K562 (cell line): ENCODE results near the gene DAPK1. TPM values are rescaled to one million over a fixed set of nuclear protein-coding genes. Genes with fewer than 3 reads are reported as not detected.

Experiments
- ATAC-seq: fragments of 200-7000 bp; cut with Tn5 transposase; 3 replicates; pipeline ENCODE4 v1.9.1; 2020; ENCODE audit warnings: moderate library complexity
- BruUV-seq: library from RNA; stranded (reverse); fragments of 400-500 nt; replicated peaks from 2 replicates; lab custom pipeline; 2021; lab: Mats Ljungman, UMichigan
- CTCF ChIA-PET: fragments of 300-600 bp; formaldehyde crosslinking; extraction: SDS; loops from one replicate; lab custom pipeline; 2021; ENCODE audit warnings: low intra/inter-chr PET ratio; lab: Yijun Ruan, JAX
- POLR2A ChIA-PET: fragments of 300-600, 350-650 bp; sonication (Branson Sonifier 250); formaldehyde crosslinking; extraction: SDS; loops from one replicate; lab custom pipeline; 2021; ENCODE audit warnings: antibody characterized with exemption, inconsistent platforms; lab: Yijun Ruan, JAX
- DNase-seq, 4 experiments: peaks; one replicate each; pipeline versions ENCODE4 v3.0.0 to v3.0.0-alpha.2; 2011 to 2018; ENCODE audit warnings: low spot score in 3 of 4, mixed read lengths in 3 of 4; ENCODE audit errors: extremely low read depth in 1 of 4
- FAIRE-seq: peaks from 2 replicates; lab custom pipeline; 2011; peaks lifted over from hg19 to GRCh38; lab: Jason Lieb, UNC
- H2AFZ ChIP-seq: 2 replicates; pipeline ENCODE4 v1.6.0; 2011; ENCODE audit warnings: low read depth, low read length, control low read depth, inconsistent platforms
- H3K27ac ChIP-seq: fragments of 200-600 bp; 3 replicates; pipeline ENCODE4 v1.8.0; 2011; ENCODE audit warnings: low read depth, mild to moderate bottlenecking, control low read depth, inconsistent platforms, low read length, moderate library complexity, mixed read lengths; ENCODE audit errors: extremely low read depth
- H3K27me3 ChIP-seq, 2 experiments: fragments of 300-600 bp in 1 of 2; 2 replicates in 1 of 2; 3 replicates in 1 of 2; pipeline versions ENCODE4 v1.6.0 to v1.8.0; 2011; ENCODE audit warnings: inconsistent platforms in 2 of 2, low read length in 2 of 2, mild to moderate bottlenecking in 1 of 2, mixed read lengths in 1 of 2, moderate library complexity in 1 of 2; ENCODE audit not compliant: control insufficient read depth in 2 of 2, insufficient read depth in 2 of 2
- H3K36me3 ChIP-seq: fragments of 300-600 bp; 3 replicates; pipeline ENCODE4 v1.8.0; 2011; ENCODE audit warnings: mild to moderate bottlenecking, low read length, inconsistent platforms; ENCODE audit not compliant: control insufficient read depth, insufficient read depth
- H3K4me1 ChIP-seq, 2 experiments: fragments of 200-600 bp in 1 of 2; replicated peaks in 1 of 2; 2 replicates in 1 of 2; 3 replicates in 1 of 2; pipeline versions ENCODE4 v1.5.1 to v1.8.0; 2011; ENCODE audit warnings: inconsistent platforms in 2 of 2, low read length in 2 of 2, mild to moderate bottlenecking in 1 of 2, mixed read lengths in 1 of 2, moderate library complexity in 1 of 2; ENCODE audit not compliant: control insufficient read depth in 2 of 2, insufficient read depth in 2 of 2
- H3K4me2 ChIP-seq: 2 replicates; pipeline ENCODE4 v1.6.1; 2011; ENCODE audit warnings: low read length, control low read depth, inconsistent platforms, mixed read lengths; ENCODE audit not compliant: insufficient read depth
- H3K4me3 ChIP-seq: fragments of 200-600 bp; sonication (generic), shearing (Covaris generic); 2 replicates; pipeline ENCODE4 v1.5.1; 2016; ENCODE audit warnings: control low read depth, inconsistent platforms
- H3K79me2 ChIP-seq: fragments of 200-600 bp; 3 replicates; pipeline ENCODE4 v1.8.0; 2011; ENCODE audit warnings: low read length, inconsistent platforms; ENCODE audit not compliant: control insufficient read depth, insufficient read depth
- H3K9ac ChIP-seq, 2 experiments: 2 replicates each; pipeline versions ENCODE4 v1.6.0 to v1.6.1; 2011; ENCODE audit warnings: low read depth in 2 of 2, low read length in 2 of 2, control low read depth in 1 of 2, inconsistent platforms in 1 of 2, mild to moderate bottlenecking in 1 of 2, mixed read lengths in 1 of 2; ENCODE audit not compliant: insufficient read depth in 1 of 2
- H3K9me1 ChIP-seq: one replicate; pipeline ENCODE4 v1.6.0; 2011; ENCODE audit warnings: inconsistent platforms, mild to moderate bottlenecking, low read length, moderate library complexity; ENCODE audit not compliant: control insufficient read depth, insufficient read depth
- H3K9me3 ChIP-seq: replicated peaks from 2 replicates; pipeline ENCODE4 v1.5.1; 2011; ENCODE audit warnings: low read depth, low read length, inconsistent platforms; ENCODE audit not compliant: control insufficient read depth, insufficient read depth
- H4K20me1 ChIP-seq: replicated peaks from 2 replicates; pipeline ENCODE4 v1.6.1; 2011; ENCODE audit warnings: low read length, inconsistent platforms, mixed read lengths; ENCODE audit not compliant: control insufficient read depth, insufficient read depth
- CBFA2T2 ChIP-seq: fragments of 450-650 bp; conservative IDR thresholded peaks from 2 replicates; pipeline ENCODE4 v1.6.1; 2017; ENCODE audit warnings: mild to moderate bottlenecking
- HNRNPL ChIP-seq: fragments of 200-400 bp; formaldehyde crosslinking; IDR thresholded peaks from 2 replicates; pipeline ENCODE4 v1.6.1; 2017; ENCODE audit warnings: low read depth, mild to moderate bottlenecking, low read length
- NFIC ChIP-seq: fragments of 450-650 bp; IDR thresholded peaks from 2 replicates; pipeline ENCODE4 v1.6.1; 2017; ENCODE audit warnings: mild to moderate bottlenecking, inconsistent platforms
- RBFOX2 ChIP-seq: fragments of 200-400 bp; formaldehyde crosslinking; IDR thresholded peaks from 2 replicates; pipeline ENCODE4 v1.6.1; 2017; ENCODE audit warnings: low read depth, mild to moderate bottlenecking, low read length, moderate library complexity
- WGBS: fragments of 100-300 bp; shearing (Covaris generic); methylation state at CpG from one replicate; pipeline ENCODE4 v1.1.6; 2016; ENCODE audit warnings: low coverage, mixed read lengths; ENCODE audit not compliant: insufficient coverage; ENCODE audit errors: missing lambda C conversion rate; 5-methylcytosine and 5-hydroxymethylcytosine counted together
- in situ Hi-C: fragments of 300-500 bp; cut with MboI; formaldehyde crosslinking; loops from 4 replicates; pipeline ENCODE4 v1.15.0; 2018; ENCODE audit warnings: inconsistent platforms, mixed read lengths
- intact Hi-C: fragments of 100-400 bp; cut with micrococcal nuclease; formaldehyde crosslinking; loops from 2 replicates; pipeline ENCODE4 v1.14.2; 2022
- polyA plus RNA-seq, 8 experiments: library from polyadenylated mRNA; depleted of rRNA in 4 of 8; stranded (reverse) in 5 of 8; unstranded in 3 of 8; fragments of >200 nt; fragmentation: Nextera tagmentation in 2 of 8; fragmentation: Illumina TruSeq in 1 of 8; extraction: Ambion mirVana in 2 of 8; extraction: Trizol in 1 of 8; gene quantifications; 2 replicates each; pipeline versions ENCODE4 v1.2.1 to v1.2.3, GENCODE V29; 2011 to 2014; ENCODE audit warnings: inconsistent platforms in 1 of 8, missing spikeins in 1 of 8
- total RNA-seq, 7 experiments: library from RNA; depleted of rRNA in 6 of 7; stranded (reverse); fragments of >200 nt in 6 of 7; fragmentation: Illumina TruSeq in 2 of 7; extraction: Trizol in 2 of 7; gene quantifications; 2 replicates each; pipeline versions ENCODE4 v1.2.1 to v1.2.3, GENCODE V29; 2011 to 2021; ENCODE audit warnings: low replicate concordance in 1 of 7

The DAPK1 gene
- total and polyA plus RNA-seq, 9 of the 15 experiments (the other 6 are each of a cell fraction or from before 2014, with no cell fraction given): 1.7 to 26.4 (median 15.8) TPM

DNA sequence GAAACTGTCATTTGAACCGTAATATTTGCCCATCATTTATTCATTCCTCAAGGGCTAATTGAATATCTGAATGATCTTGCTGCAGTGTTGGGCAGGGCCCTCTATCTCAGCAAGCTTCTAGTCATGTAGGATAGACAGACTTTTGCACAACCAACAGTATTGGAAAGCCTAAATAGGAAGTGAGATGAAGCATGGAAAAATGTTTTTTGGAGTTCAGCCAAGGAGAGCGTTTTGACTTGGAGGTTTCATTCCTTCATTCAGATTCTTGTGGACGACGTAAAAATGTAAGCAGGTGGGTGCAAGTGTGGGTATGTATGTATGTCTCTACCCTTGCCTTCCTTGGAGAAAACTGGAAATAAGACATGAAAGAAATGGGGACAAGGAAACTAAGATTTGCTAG is 15.5 kb downstream of the DAPK1 start:
- H3K79me2 ChIP-seq: peaks cover 32% of the 10 kb centered on the region
- WGBS: 48% methylated on average over 4 of the region's 4 CpGs
- peaks cover 11% of the 10 kb centered on the region for H3K36me3 ChIP-seq
- ChIA-PET POLR2A (interaction anchor here (0.7 kb wide), 1 partner anchor 8 kb away, joined by 3 read pairs; no protein-coding TSS in a partner anchor), CTCF (no interaction called here)
- H3K4me2 ChIP-seq: no peak overlapping the region
- ATAC-seq: no peak
- peaks cover 30 to 73% of the 10 kb centered on the region in 2 experiments for H3K4me1 ChIP-seq
- H3K9ac ChIP-seq: no peak overlapping the region
- in situ Hi-C loops: no loop called here
- H2AFZ ChIP-seq: no peak overlapping the region
- H3K27ac ChIP-seq: no peak overlapping the region
- intact Hi-C loops: loop anchor here (10.0 kb wide), 1 partner anchor 302 kb away; no protein-coding TSS in a partner anchor
- peaks cover 6% of the 10 kb centered on the region for H3K9me1 ChIP-seq
- no peaks in the 10 kb centered on the region for H3K27me3 ChIP-seq
- H3K9me3 ChIP-seq: no peaks in the 10 kb centered on the region
- no peak overlapping the region for H3K4me3 ChIP-seq
- TF ChIP-seq RBFOX2 (no peak), NFIC (peak; percentile 68)
- DNase-seq: no peak
- no peak for FAIRE-seq
- 0 out of 2 replicates have a peak, but pooled peaks cover 5% of the 10 kb centered on the region for H4K20me1 ChIP-seq
- BruUV-seq: no TSS peak

DNA sequence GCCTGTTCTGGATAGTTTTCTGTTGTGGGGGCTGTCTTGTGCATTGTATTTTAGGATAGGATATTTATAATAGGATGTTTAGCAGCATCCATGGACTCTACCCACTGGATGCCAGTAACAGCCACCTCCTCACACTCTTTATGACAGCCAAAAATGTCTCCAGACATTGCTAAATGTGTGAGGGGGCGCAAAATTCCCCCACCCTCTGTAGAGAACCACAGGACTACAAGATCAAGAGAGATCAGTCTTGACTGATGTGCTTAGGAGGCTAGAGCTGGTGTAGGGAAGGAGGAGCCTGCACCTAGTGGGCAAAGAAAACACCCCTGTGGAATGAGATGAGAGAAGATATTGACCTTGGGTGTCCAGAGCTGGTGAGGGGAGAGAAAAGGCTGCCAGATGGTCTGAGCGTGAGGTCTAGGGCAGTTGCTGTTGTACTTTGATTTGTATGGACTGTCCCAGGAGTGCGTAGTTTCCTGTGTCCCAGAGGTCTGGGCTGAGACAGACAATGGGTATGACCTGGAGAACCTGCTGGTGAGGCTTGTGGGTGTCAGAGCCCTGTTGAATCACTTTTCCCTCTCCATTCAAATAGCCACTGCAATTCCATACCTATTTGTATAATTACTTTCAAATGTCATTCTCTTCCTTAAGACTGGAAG is 16.3 kb downstream of the DAPK1 start:
- Histone ChIP-seq H3K79me2 (peaks cover 32% of the 10 kb centered on the region), H3K4me3 (no peak overlapping the region), H3K27me3 (no peaks in the 10 kb centered on the region), H3K36me3 (peaks cover 11% of the 10 kb centered on the region), H3K27ac (no peak overlapping the region), H3K4me2 (no peak overlapping the region), H3K9me3 (no peaks in the 10 kb centered on the region), H4K20me1 (0 out of 2 replicates have a peak, but pooled peaks cover 5% of the 10 kb centered on the region), H3K9me1 (peaks cover 6% of the 10 kb centered on the region), H3K4me1 (peaks cover 33 to 76% of the 10 kb centered on the region in 2 experiments), H2AFZ (no peak overlapping the region), H3K9ac (no peak overlapping the region)
- no TSS peak for BruUV-seq
- DNase-seq (no peak), FAIRE-seq (no peak), ATAC-seq (no peak)
- in situ Hi-C loops (no loop called here), intact Hi-C loops (loop anchor here (10.0 kb wide), 1 partner anchor 301 kb away; no protein-coding TSS in a partner anchor)
- TF ChIP-seq HNRNPL (no peak), CBFA2T2 (no peak)
- ChIA-PET CTCF (no interaction called here), POLR2A (no interaction called here)
- WGBS: 75% methylated on average over 2 of the region's 3 CpGs
